Activated T-helper 17 cell treated with anti-CD3 and anti-CD28 coated beads, Interleukin-2, amount 50 U/mL, for 72 hours (primary cell): ENCODE measurements around the gene CIART. TPM values are rescaled to one million over a fixed set of nuclear protein-coding genes. Genes with fewer than 3 reads are reported as not detected.
"Not testable (repeated sequence)": the region's sequence is repeated elsewhere in the genome, so short reads cannot be mapped to it uniquely, and the experiment has no call there.

Experiments used
- ATAC-seq: fragments of 150-1000 bp; cut with Tn5 transposase; replicated peaks from 2 replicates; pipeline ENCODE4 v1.10.0; 2021; ENCODE audit warnings: mild to moderate bottlenecking, moderate library complexity
- H3K27ac Mint-ChIP-seq: one replicate; pipeline ENCODE4 v1.8.0; 2022; ENCODE audit warnings: mixed read lengths
- H3K27me3 Mint-ChIP-seq: one replicate; pipeline ENCODE4 v1.8.0; 2022; ENCODE audit warnings: mixed read lengths
- H3K36me3 Mint-ChIP-seq: one replicate; pipeline ENCODE4 v1.8.0; 2022; ENCODE audit warnings: low read depth, mild to moderate bottlenecking, mixed read lengths
- H3K4me1 Mint-ChIP-seq: one replicate; pipeline ENCODE4 v1.8.0; 2022; ENCODE audit warnings: mixed read lengths
- H3K4me3 Mint-ChIP-seq: one replicate; pipeline ENCODE4 v1.8.0; 2022; ENCODE audit warnings: mild to moderate bottlenecking, mixed read lengths
- H3K9me3 Mint-ChIP-seq: one replicate; pipeline ENCODE4 v1.8.0; 2022; ENCODE audit warnings: mixed read lengths
- total RNA-seq, 2 donors: library from RNA; stranded (reverse); gene quantifications; one replicate each; pipeline ENCODE4 v1.2.3, GENCODE V29; 2022

The CIART gene
- total RNA-seq, 2 donors from 2014 or later: 3.7 to 12.4 TPM

- no peak for ATAC-seq
- Mint-ChIP-seq H3K36me3 (peaks cover 10% of the 10 kb centered on the region), H3K4me3 (no peak overlapping the region), H3K27me3 (no peaks in the 10 kb centered on the region), H3K4me1 (peaks cover 10% of the 10 kb centered on the region), H3K27ac (peak overlapping the region; percentile 1), H3K9me3 (no peaks in the 10 kb centered on the region)
Measured at GRCh38 chr1:150273311-150273710, 9.0 kb upstream of the CIART start.

GRCh38 chr1:150280138-150280707 lies 2.1 kb upstream of the CIART start:
- Mint-ChIP-seq H3K27ac (peak overlapping the region; percentile 15), H3K9me3 (peaks cover 4% of the 10 kb centered on the region), H3K27me3 (no peaks in the 10 kb centered on the region), H3K36me3 (peaks cover 16% of the 10 kb centered on the region), H3K4me1 (peaks cover 23% of the 10 kb centered on the region), H3K4me3 (peak overlapping the region; percentile 88)
- no peak for ATAC-seq

- peak overlapping the region; percentile 80 for H3K27ac Mint-ChIP-seq
- H3K9me3 Mint-ChIP-seq: peaks cover 4% of the 10 kb centered on the region
- H3K4me3 Mint-ChIP-seq: peak overlapping the region; percentile 88
- peaks cover 18% of the 10 kb centered on the region for H3K36me3 Mint-ChIP-seq
- H3K4me1 Mint-ChIP-seq: peaks cover 23% of the 10 kb centered on the region
- no peaks in the 10 kb centered on the region for H3K27me3 Mint-ChIP-seq
- peak; percentile 37 for ATAC-seq
Measured at GRCh38 chr1:150281221-150281757, 1.1 kb upstream of the CIART start.

GRCh38 chr1:150282558-150282958 lies 204 bp downstream of the CIART start:
- peaks cover 22% of the 10 kb centered on the region for H3K36me3 Mint-ChIP-seq
- no peak for ATAC-seq
- peaks cover 23% of the 10 kb centered on the region for H3K4me1 Mint-ChIP-seq
- H3K4me3 Mint-ChIP-seq: peak overlapping the region; percentile 88
- no peaks in the 10 kb centered on the region for H3K27me3 Mint-ChIP-seq
- peak overlapping the region; percentile 80 for H3K27ac Mint-ChIP-seq
- peaks cover 4% of the 10 kb centered on the region for H3K9me3 Mint-ChIP-seq

GRCh38 chr1:150283260-150283659 lies 906 bp downstream of the CIART start:
- H3K27ac Mint-ChIP-seq: peak overlapping the region; percentile 37
- no peak for ATAC-seq
- peaks cover 23% of the 10 kb centered on the region for H3K4me1 Mint-ChIP-seq
- peaks cover 22% of the 10 kb centered on the region for H3K36me3 Mint-ChIP-seq
- H3K9me3 Mint-ChIP-seq: peaks cover 4% of the 10 kb centered on the region
- H3K4me3 Mint-ChIP-seq: peak overlapping the region; percentile 88
- no peaks in the 10 kb centered on the region for H3K27me3 Mint-ChIP-seq

- Mint-ChIP-seq H3K27me3 (no peaks in the 10 kb centered on the region), H3K36me3 (peaks cover 16% of the 10 kb centered on the region), H3K4me3 (no peak overlapping the region), H3K27ac (no peak overlapping the region), H3K4me1 (peaks cover 7% of the 10 kb centered on the region), H3K9me3 (no peaks in the 10 kb centered on the region)
- ATAC-seq: no peak
Measured at GRCh38 chr1:150288382-150288781, 6.0 kb downstream of the CIART start.

GRCh38 chr1:150288822-150289221 lies 6.5 kb downstream of the CIART start:
- no peak for ATAC-seq
- Mint-ChIP-seq H3K36me3 (peaks cover 16% of the 10 kb centered on the region), H3K4me1 (peaks cover 9% of the 10 kb centered on the region), H3K4me3 (no peak overlapping the region), H3K27ac (no peak overlapping the region), H3K9me3 (no peaks in the 10 kb centered on the region), H3K27me3 (no peaks in the 10 kb centered on the region)

- Mint-ChIP-seq H3K27ac (peak within 1 kb of the TSS; percentile 98), H3K27me3 (no peaks in the 10 kb centered on the region), H3K9me3 (no peaks in the 10 kb centered on the region), H3K4me3 (peak within 1 kb of the TSS; percentile 94), H3K36me3 (peaks cover 52% of the 10 kb centered on the region), H3K4me1 (peaks cover 22% of the 10 kb centered on the region)
- peak; percentile 100 for ATAC-seq
Measured at GRCh38 chr1:150293433-150294253, 11.3 kb downstream of the CIART start, which contains the start of gene MRPS21. MRPS21 (plus strand) TSS chr1:150293861; CDS start chr1:150294367, 506 bp downstream.

GRCh38 chr1:150295476-150295875 lies 13.1 kb downstream of the CIART start:
- Mint-ChIP-seq H3K36me3 (peaks cover 70% of the 10 kb centered on the region), H3K27me3 (no peaks in the 10 kb centered on the region), H3K9me3 (no peaks in the 10 kb centered on the region), H3K4me1 (peaks cover 22% of the 10 kb centered on the region), H3K4me3 (peak overlapping the region; percentile 49), H3K27ac (peak overlapping the region; percentile 17)
- ATAC-seq: no peak

GRCh38 chr1:150299716-150300115 lies 17.4 kb downstream of the CIART start:
- no peak for ATAC-seq
- Mint-ChIP-seq H3K9me3 (no peaks in the 10 kb centered on the region), H3K4me3 (no peak overlapping the region), H3K27me3 (no peaks in the 10 kb centered on the region), H3K27ac (no peak overlapping the region), H3K36me3 (peaks cover 97% of the 10 kb centered on the region), H3K4me1 (peaks cover 22% of the 10 kb centered on the region)

GRCh38 chr1:150302338-150302737 lies 20.0 kb downstream of the CIART start:
- Mint-ChIP-seq H3K4me3 (no peak overlapping the region), H3K36me3 (peaks cover 96% of the 10 kb centered on the region), H3K27ac (peak overlapping the region; percentile 7), H3K4me1 (peaks cover 9% of the 10 kb centered on the region), H3K9me3 (no peaks in the 10 kb centered on the region), H3K27me3 (no peaks in the 10 kb centered on the region)
- ATAC-seq: no peak

GRCh38 chr1:150302902-150303301 lies 20.5 kb downstream of the CIART start:
- Mint-ChIP-seq H3K27ac (no peak overlapping the region), H3K4me3 (no peak overlapping the region), H3K36me3 (peaks cover 96% of the 10 kb centered on the region), H3K4me1 (peaks cover 9% of the 10 kb centered on the region), H3K27me3 (no peaks in the 10 kb centered on the region), H3K9me3 (no peaks in the 10 kb centered on the region)
- no peak for ATAC-seq

GRCh38 chr1:150308585-150308984 lies 26.2 kb downstream of the CIART start:
- not testable (repeated sequence) for H3K27me3 Mint-ChIP-seq, H3K4me3 Mint-ChIP-seq, H3K4me1 Mint-ChIP-seq, H3K9me3 Mint-ChIP-seq, ATAC-seq, H3K27ac Mint-ChIP-seq
- H3K36me3 Mint-ChIP-seq: peaks cover 58% of the 10 kb centered on the region

GRCh38 chr1:150309758-150310508 lies 27.6 kb downstream of the CIART start:
- peaks cover 48% of the 10 kb centered on the region for H3K36me3 Mint-ChIP-seq
- H3K27me3 Mint-ChIP-seq: no peaks in the 10 kb centered on the region
- H3K9me3 Mint-ChIP-seq: no peaks in the 10 kb centered on the region
- H3K27ac Mint-ChIP-seq: no peak overlapping the region
- ATAC-seq: no peak
- no peaks in the 10 kb centered on the region for H3K4me1 Mint-ChIP-seq
- H3K4me3 Mint-ChIP-seq: no peak overlapping the region
